Smooth muscle cell (in vitro differentiated cells): ENCODE data around the gene SAP30BP. TPM values are rescaled to one million over a fixed set of nuclear protein-coding genes. Genes with fewer than 3 reads are reported as not detected.

Experiments used
- DNase-seq: peaks from one replicate; lab custom pipeline; 2025; ENCODE audit not compliant: unreplicated experiment; lab: John Stamatoyannopoulos, UW
- H2AFZ ChIP-seq: fragments of 200-600 bp; sonication (generic); 2 replicates; pipeline ENCODE4 v1.6.0; 2016; ENCODE audit warnings: antibody characterized with exemption, low read depth, mild to moderate bottlenecking
- H3F3A ChIP-seq: fragments of 200-600 bp; sonication (generic); 2 replicates; pipeline ENCODE4 v1.6.0; 2017; ENCODE audit warnings: antibody characterized with exemption, low read depth
- H3K27ac ChIP-seq: fragments of 200-600 bp; sonication (generic); 2 replicates; pipeline ENCODE4 v1.5.1; 2016; ENCODE audit warnings: low read depth, mild to moderate bottlenecking
- H3K27me3 ChIP-seq: fragments of 200-600 bp; sonication (generic); 2 replicates; pipeline ENCODE4 v1.6.1; 2016; ENCODE audit warnings: low read depth, mild to moderate bottlenecking
- H3K36me3 ChIP-seq: fragments of 200-600 bp; sonication (generic); 2 replicates; pipeline ENCODE4 v1.5.1; 2016; ENCODE audit warnings: low read depth
- H3K4me1 ChIP-seq: fragments of 200-600 bp; sonication (generic); 2 replicates; pipeline ENCODE4 v1.5.1; 2016; ENCODE audit warnings: low read depth
- H3K4me2 ChIP-seq: fragments of 200-600 bp; sonication (generic); 2 replicates; pipeline ENCODE4 v1.6.0; 2016; ENCODE audit warnings: mild to moderate bottlenecking
- H3K4me3 ChIP-seq: fragments of 200-600 bp; sonication (generic); 2 replicates; pipeline ENCODE4 v1.5.1; 2016; ENCODE audit warnings: mild to moderate bottlenecking
- H3K79me2 ChIP-seq: fragments of 200-600 bp; sonication (generic); 2 replicates; pipeline ENCODE4 v1.6.0; 2016; ENCODE audit warnings: low read depth, mild to moderate bottlenecking
- H3K9ac ChIP-seq: fragments of 200-600 bp; sonication (generic); 2 replicates; pipeline ENCODE4 v1.6.0; 2016; ENCODE audit warnings: low read depth
- H3K9me3 ChIP-seq: fragments of 200-600 bp; sonication (generic); replicated peaks from 2 replicates; pipeline ENCODE4 v1.5.1; 2016; ENCODE audit warnings: low read depth
- H4K20me1 ChIP-seq: fragments of 200-600 bp; sonication (generic); 2 replicates; pipeline ENCODE4 v1.6.0; 2016; ENCODE audit warnings: low read depth
- CTCF ChIP-seq: fragments of 200-600 bp; sonication (generic); IDR thresholded peaks from 2 replicates; pipeline ENCODE4 v1.5.1; 2017; ENCODE audit warnings: borderline replicate concordance, mild to moderate bottlenecking, antibody characterized with exemption; ENCODE audit not compliant: insufficient read depth, poor library complexity, severe bottlenecking
- WGBS: methylation state at CpG from one replicate; pipeline ENCODE4 v1.1.7; 2016; ENCODE audit warnings: low lambda C conversion rate; 5-methylcytosine and 5-hydroxymethylcytosine counted together
- polyA plus RNA-seq: library from polyadenylated mRNA; unstranded; fragments of >200 nt; fragmentation: Nextera tagmentation; extraction: Ambion mirVana; gene quantifications from 2 replicates; pipeline ENCODE4 v1.2.1, GENCODE V29; 2016
- total RNA-seq: library from RNA; depleted of rRNA; stranded (reverse); fragments of >200 nt; gene quantifications from 2 replicates; pipeline ENCODE4 v1.2.3, GENCODE V29; 2014

The SAP30BP gene
- total and polyA plus RNA-seq, 2 experiments from 2014 or later = 75.4 to 135 TPM

GRCh38 chr17:75756451-75757085 lies 89.4 kb downstream of the SAP30BP start:
- DNase-seq = no peak
- H2AFZ ChIP-seq = no peak overlapping the region
- no peak for TF ChIP-seq CTCF
- H3K27me3 ChIP-seq = no peaks in the 10 kb centered on the region
- no peak overlapping the region for H3K9ac ChIP-seq
- H3K36me3 ChIP-seq = no peaks in the 10 kb centered on the region
- peaks cover 5% of the 10 kb centered on the region for H3K4me1 ChIP-seq
- H3K4me3 ChIP-seq = no peak overlapping the region
- H3F3A ChIP-seq = no peaks in the 10 kb centered on the region
- peaks cover 5% of the 10 kb centered on the region for H4K20me1 ChIP-seq
- no peak overlapping the region for H3K4me2 ChIP-seq
- WGBS = 98% methylated on average over 17 of the region's 29 CpGs
- no peak overlapping the region for H3K27ac ChIP-seq
- H3K9me3 ChIP-seq = no peaks in the 10 kb centered on the region
- H3K79me2 ChIP-seq = no peaks in the 10 kb centered on the region

- no peaks in the 10 kb centered on the region for H3K27me3 ChIP-seq
- H3K4me2 ChIP-seq = no peak overlapping the region
- 95% methylated on average over 21 of the region's 21 CpGs for WGBS
- no peaks in the 10 kb centered on the region for H3K36me3 ChIP-seq
- TF ChIP-seq CTCF = no peak
- H2AFZ ChIP-seq = no peak overlapping the region
- H3K9me3 ChIP-seq = no peaks in the 10 kb centered on the region
- H3K27ac ChIP-seq = no peak overlapping the region
- no peak overlapping the region for H3K9ac ChIP-seq
- no peaks in the 10 kb centered on the region for H3F3A ChIP-seq
- H3K79me2 ChIP-seq = no peaks in the 10 kb centered on the region
- peaks cover 5% of the 10 kb centered on the region for H3K4me1 ChIP-seq
- DNase-seq = no peak
- H4K20me1 ChIP-seq = peaks cover 5% of the 10 kb centered on the region
- no peak overlapping the region for H3K4me3 ChIP-seq
Measured at GRCh38 chr17:75757086-75757681, 90.0 kb downstream of the SAP30BP start.

Other genes with a start within 250 kb of the SAP30BP start
- gene TMEM94, start 210.7 kb upstream of the SAP30BP start, total RNA-seq = 18.4 and 35.9 TPM in 2 replicates
- 25.9 and 26.3 TPM in 2 replicates for gene TMEM94, start 210.7 kb upstream of the SAP30BP start, polyA plus RNA-seq
- 2.6 and 4.2 TPM in 2 replicates for gene CASKIN2, start 151.8 kb upstream of the SAP30BP start, total RNA-seq
- gene CASKIN2, start 151.8 kb upstream of the SAP30BP start, polyA plus RNA-seq = 8.0 and 10.9 TPM in 2 replicates
- gene TSEN54, start 150.8 kb upstream of the SAP30BP start, total RNA-seq = 12.5 and 15.1 TPM in 2 replicates
- 15.1 and 27.7 TPM in 2 replicates for gene TSEN54, start 150.8 kb upstream of the SAP30BP start, polyA plus RNA-seq
- gene LLGL2, start 141.6 kb upstream of the SAP30BP start, total RNA-seq = 7.6 and 9.9 TPM in 2 replicates
- 12.7 and 33.5 TPM in 2 replicates for gene LLGL2, start 141.6 kb upstream of the SAP30BP start, polyA plus RNA-seq
- 10.5 and 14.7 TPM in 2 replicates for gene MYO15B, start 79.5 kb upstream of the SAP30BP start, total RNA-seq
- gene MYO15B, start 79.5 kb upstream of the SAP30BP start, polyA plus RNA-seq = 17.5 and 43.9 TPM in 2 replicates
- 0.13 and 1.7 TPM in 2 replicates for gene SMIM5, start 33.9 kb upstream of the SAP30BP start, total RNA-seq
- gene SMIM5, start 33.9 kb upstream of the SAP30BP start, polyA plus RNA-seq = 0.80 and 1.2 TPM in 2 replicates
- 12.5 and 38.2 TPM in 2 replicates for gene RECQL5, start 184 bp upstream of the SAP30BP start, total RNA-seq
- gene RECQL5, start 184 bp upstream of the SAP30BP start, polyA plus RNA-seq = 15.4 and 15.7 TPM in 2 replicates
- gene ITGB4, start 54.1 kb downstream of the SAP30BP start, total RNA-seq = 66.0 and 83.8 TPM in 2 replicates
- 47.2 and 233 TPM in 2 replicates for gene ITGB4, start 54.1 kb downstream of the SAP30BP start, polyA plus RNA-seq
- gene GALK1, start 97.9 kb downstream of the SAP30BP start, total RNA-seq = 31.1 and 32.7 TPM in 2 replicates
- gene GALK1, start 97.9 kb downstream of the SAP30BP start, polyA plus RNA-seq = 88.8 and 108 TPM in 2 replicates
- 25.4 and 39.5 TPM in 2 replicates for gene UNK, start 117.5 kb downstream of the SAP30BP start, total RNA-seq
- 26.8 and 31.5 TPM in 2 replicates for gene UNK, start 117.5 kb downstream of the SAP30BP start, polyA plus RNA-seq
- gene UNC13D, start 177.1 kb downstream of the SAP30BP start, total RNA-seq = 4.5 TPM in 2 replicates
- gene UNC13D, start 177.1 kb downstream of the SAP30BP start, polyA plus RNA-seq = 2.4 and 9.6 TPM in 2 replicates
- 26.4 and 27.6 TPM in 2 replicates for gene WBP2, start 188.0 kb downstream of the SAP30BP start, total RNA-seq
- 91.4 and 111 TPM in 2 replicates for gene WBP2, start 188.0 kb downstream of the SAP30BP start, polyA plus RNA-seq
- gene TRIM47, start 211.2 kb downstream of the SAP30BP start, total RNA-seq = 3.8 and 8.7 TPM in 2 replicates
- 16.1 and 31.7 TPM in 2 replicates for gene TRIM47, start 211.2 kb downstream of the SAP30BP start, polyA plus RNA-seq
- gene TRIM65, start 229.6 kb downstream of the SAP30BP start, total RNA-seq = 9.8 and 13.3 TPM in 2 replicates
- 15.4 and 17.4 TPM in 2 replicates for gene TRIM65, start 229.6 kb downstream of the SAP30BP start, polyA plus RNA-seq
- 32.6 and 48.4 TPM in 2 replicates for gene MRPL38, start 237.5 kb downstream of the SAP30BP start, total RNA-seq
- gene MRPL38, start 237.5 kb downstream of the SAP30BP start, polyA plus RNA-seq = 90.5 and 107 TPM in 2 replicates